AG08395 (cell line): ENCODE measurements around the gene NOL4L.
A peak's percentile ranks its signal among the peaks of the same experiment; 100 is the strongest.

Experiments used
- DNase-seq: peaks from one replicate; pipeline ENCODE4 v3.0.0; 2012; ENCODE audit warnings: mixed read lengths, low spot score

The NOL4L gene

GRCh38 chr20:32444474-32445220 lies 140.5 kb downstream of the NOL4L start:
- no peak for DNase-seq

GRCh38 chr20:32443386-32443974 lies 141.7 kb downstream of the NOL4L start:
- no peak for DNase-seq

GRCh38 chr20:32442630-32443373 lies 142.3 kb downstream of the NOL4L start:
- DNase-seq: no peak

DNA sequence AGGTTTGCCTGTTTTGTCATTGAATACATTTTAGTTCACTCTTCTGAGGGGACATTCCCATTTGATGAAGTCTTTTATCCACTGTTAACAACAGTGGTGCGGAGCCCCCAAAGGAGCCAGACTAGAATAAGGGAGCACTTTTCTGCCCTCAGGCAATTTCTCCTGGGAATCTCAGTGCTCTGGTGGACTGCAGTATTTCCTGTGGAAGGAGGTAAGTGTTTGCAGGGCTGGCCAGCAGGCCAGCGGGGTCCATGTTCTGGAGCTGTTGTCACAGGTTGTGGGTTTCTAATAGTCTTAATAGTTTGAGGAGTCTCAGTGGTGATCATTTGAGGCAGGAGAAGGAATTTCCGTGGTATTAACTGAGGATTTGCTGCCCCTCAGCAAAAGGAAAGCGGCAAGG lies 143.5 kb downstream of the NOL4L start:
- DNase-seq: no peak

DNA sequence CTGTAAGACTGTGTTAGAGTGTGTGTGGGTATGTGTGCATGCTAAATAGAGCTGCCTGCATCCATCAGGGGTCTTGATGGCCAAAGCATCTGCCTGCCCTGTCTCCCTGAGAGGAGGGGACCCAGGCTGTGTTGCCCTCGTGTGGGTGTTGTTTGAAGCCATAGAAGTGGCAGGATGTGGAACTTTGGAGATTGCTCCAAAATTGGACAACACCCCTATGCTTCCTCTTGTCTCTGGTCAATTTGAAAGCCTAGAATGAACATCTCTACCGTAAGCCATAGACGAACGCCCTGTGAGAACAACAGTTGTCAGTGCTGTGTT lies 144.4 kb downstream of the NOL4L start:
- DNase-seq: no peak

DNA sequence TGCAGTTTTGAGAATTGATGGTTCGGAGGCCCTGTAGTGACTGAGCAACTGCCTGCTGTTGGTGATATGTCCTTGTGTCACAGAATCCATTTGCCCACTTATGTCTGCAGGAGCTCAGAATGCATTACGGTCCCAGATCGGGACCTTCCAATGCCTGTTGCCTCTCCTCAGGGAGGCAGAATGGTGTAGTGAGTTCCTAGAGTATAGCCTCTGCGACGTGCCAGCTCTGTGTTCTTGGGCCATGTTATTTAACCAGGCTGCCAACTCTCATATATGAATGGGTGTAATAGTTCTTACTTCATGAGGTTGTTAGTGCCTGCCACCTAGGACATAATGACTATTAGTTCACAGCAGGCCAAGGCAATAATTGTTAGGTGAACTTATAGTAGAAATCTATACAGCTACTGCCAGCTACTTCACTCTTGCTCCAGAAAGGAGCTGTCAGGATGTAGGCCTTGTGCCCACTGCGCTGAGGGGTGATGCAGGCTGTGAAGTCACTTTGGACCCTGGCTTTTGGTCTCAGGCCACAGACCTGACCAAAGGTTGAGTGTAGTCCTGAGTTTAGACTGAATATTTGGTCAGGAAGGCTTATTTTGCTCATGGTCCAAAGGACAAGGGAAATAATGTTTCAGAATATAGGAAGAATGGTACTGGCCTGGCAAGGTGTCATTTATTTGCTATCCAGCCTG lies 144.9 kb downstream of the NOL4L start:
- DNase-seq: no peak

GRCh38 chr20:32439132-32439829 lies 145.9 kb downstream of the NOL4L start:
- peak; percentile 90 for DNase-seq

- DNase-seq: no peak
Measured at GRCh38 chr20:32438331-32438858, 146.7 kb downstream of the NOL4L start.

- no peak for DNase-seq
Measured at GRCh38 chr20:32437391-32438074, 147.6 kb downstream of the NOL4L start.

- DNase-seq: no peak
Measured at GRCh38 chr20:32436968-32437367, 148.2 kb downstream of the NOL4L start.

- DNase-seq: no peak
Measured at GRCh38 chr20:32436142-32436861, 148.8 kb downstream of the NOL4L start.

GRCh38 chr20:32435449-32436107 lies 149.6 kb downstream of the NOL4L start:
- DNase-seq: no peak

DNA sequence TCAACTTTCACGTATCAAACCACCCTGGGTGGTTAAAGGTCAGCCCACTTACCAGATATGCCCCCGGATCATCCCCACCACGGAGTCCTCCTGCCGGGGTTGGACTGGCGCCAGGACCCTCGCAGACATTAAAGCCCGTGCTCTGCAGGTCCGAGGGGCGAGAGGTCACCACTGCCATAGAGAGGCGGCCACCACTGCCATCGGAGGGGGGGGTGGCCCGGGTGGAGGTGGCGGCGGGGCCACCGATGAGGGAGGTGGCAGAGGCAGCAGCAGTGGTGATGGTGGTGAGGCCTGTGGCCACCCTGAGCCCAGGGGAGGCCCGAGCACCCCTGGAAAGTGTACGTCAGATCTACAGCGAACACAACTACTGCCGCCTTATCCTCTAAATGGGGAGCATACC lies 150.7 kb downstream of the NOL4L start:
- no peak for DNase-seq

DNA sequence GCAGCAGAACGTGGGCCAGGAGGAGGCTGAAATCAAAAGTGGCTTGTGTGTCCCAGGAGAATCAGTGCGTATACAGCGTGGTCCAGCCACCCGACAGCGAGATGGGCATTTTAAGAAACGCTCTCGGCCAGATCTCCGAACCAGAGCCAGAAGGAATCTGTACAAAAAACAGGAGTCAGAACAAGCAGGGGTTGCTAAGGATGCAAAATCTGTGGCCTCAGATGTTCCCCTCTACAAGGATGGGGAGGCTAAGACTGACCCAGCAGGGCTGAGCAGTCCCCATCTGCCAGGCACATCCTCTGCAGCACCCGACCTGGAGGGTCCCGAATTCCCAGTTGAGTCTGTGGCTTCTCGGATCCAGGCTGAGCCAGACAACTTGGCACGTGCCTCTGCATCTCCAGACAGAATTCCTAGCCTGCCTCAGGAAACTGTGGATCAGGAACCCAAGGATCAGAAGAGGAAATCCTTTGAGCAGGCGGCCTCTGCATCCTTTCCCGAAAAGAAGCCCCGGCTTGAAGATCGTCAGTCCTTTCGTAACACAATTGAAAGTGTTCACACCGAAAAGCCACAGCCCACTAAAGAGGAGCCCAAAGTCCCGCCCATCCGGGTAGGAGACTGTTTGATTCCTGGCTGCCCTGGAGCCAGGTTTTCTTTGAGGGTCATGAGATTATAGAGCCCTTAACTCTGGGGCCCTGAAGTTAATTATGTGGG lies 151.7 kb downstream of the NOL4L start:
- DNase-seq: no peak

DNA sequence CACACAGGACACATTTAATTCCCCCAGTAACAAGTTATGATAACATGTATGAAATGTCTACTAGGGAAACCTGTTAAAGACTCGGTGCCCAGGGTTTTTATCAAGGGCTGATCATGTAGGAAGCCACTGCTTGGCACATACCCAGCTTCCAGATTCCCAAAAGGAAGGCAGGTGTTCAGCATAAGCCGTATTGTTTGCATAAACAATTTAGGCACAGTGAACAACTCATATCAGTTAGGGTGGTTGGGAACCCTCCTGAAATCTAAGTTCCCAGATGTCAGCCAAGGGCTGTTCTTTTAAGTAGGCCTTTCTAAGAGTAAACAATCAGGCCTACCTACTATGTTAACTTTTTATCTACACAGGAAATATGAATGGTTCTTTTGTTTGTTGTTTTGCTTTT lies 152.9 kb downstream of the NOL4L start:
- no peak for DNase-seq

- DNase-seq: no peak
Measured at GRCh38 chr20:32431457-32431856, 153.7 kb downstream of the NOL4L start.

GRCh38 chr20:32429745-32430360 lies 155.3 kb downstream of the NOL4L start:
- no peak for DNase-seq

DNA sequence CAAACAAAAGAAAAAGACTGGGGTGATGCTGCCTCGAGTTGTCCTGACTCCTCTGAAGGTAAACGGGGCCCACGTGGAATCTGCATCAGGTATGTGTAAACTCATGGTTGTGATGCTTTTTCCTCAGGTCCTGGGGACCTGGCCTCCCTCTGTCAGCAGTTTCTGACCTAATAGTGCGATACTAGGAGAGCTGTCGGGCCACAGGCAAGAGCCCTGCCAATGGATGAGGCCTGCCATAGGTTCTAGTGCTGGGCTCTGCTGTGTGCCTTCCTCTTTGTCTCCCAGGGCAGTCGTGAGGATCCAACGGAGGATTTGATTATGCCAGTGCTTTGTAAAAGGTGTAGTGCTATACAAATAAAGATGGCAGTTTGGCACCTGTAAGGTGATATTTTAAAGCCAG lies 155.8 kb downstream of the NOL4L start:
- no peak for DNase-seq

- no peak for DNase-seq
Measured at GRCh38 chr20:32427996-32428395, 157.1 kb downstream of the NOL4L start.
